Breast epithelium (tissue), 3 donors: ENCODE measurements around the gene CCDC57.

Experiments used
- POLR2A ChIP-seq: fragments of 450-650 bp; IDR thresholded peaks from one replicate; pipeline ENCODE4 v1.6.1; 2016; ENCODE audit warnings: antibody characterized with exemption, mild to moderate bottlenecking, moderate library complexity
- POLR2AphosphoS5 ChIP-seq, 3 donors: sonication (generic); formaldehyde crosslinking; IDR thresholded peaks; one replicate each; pipeline ENCODE4 v1.6.1; 2017; ENCODE audit warnings: antibody characterized with exemption in 3 of 3
- TF ChIP-seq, protein P1 (sequence below), 3 donors: fragments of 450-650 bp; IDR thresholded peaks; one replicate each; pipeline ENCODE4 v1.5.1; 2016 to 2017; ENCODE audit warnings: antibody characterized with exemption in 3 of 3, mild to moderate bottlenecking in 3 of 3, moderate library complexity in 3 of 3

- TF ChIP-seq, protein P1, sequence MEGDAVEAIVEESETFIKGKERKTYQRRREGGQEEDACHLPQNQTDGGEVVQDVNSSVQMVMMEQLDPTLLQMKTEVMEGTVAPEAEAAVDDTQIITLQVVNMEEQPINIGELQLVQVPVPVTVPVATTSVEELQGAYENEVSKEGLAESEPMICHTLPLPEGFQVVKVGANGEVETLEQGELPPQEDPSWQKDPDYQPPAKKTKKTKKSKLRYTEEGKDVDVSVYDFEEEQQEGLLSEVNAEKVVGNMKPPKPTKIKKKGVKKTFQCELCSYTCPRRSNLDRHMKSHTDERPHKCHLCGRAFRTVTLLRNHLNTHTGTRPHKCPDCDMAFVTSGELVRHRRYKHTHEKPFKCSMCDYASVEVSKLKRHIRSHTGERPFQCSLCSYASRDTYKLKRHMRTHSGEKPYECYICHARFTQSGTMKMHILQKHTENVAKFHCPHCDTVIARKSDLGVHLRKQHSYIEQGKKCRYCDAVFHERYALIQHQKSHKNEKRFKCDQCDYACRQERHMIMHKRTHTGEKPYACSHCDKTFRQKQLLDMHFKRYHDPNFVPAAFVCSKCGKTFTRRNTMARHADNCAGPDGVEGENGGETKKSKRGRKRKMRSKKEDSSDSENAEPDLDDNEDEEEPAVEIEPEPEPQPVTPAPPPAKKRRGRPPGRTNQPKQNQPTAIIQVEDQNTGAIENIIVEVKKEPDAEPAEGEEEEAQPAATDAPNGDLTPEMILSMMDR (IDR thresholded peaks at IDR 0.05): no peak
- TF ChIP-seq POLR2A (no peak), POLR2AphosphoS5 (IDR thresholded peaks at IDR 0.05) (no peak)
Measured at GRCh38 chr17:82232322-82232820, 19.7 kb upstream of the CCDC57 start.
